Stimulated activated CD4-positive, alpha-beta T cell treated with anti-CD3 and anti-CD28 coated beads, Interleukin-4, amount 100 ng/mL, for 24 hours (primary cell): ENCODE data around the gene BPHL.
"Not testable (repeated sequence)": the region's sequence is repeated elsewhere in the genome, so short reads cannot be mapped to it uniquely, and the experiment has no call there.

ENCODE experiments used
- DNase-seq: peaks from one replicate; pipeline ENCODE4 v3.0.0-alpha.2; 2020

BPHL gene

GRCh38 chr6:3157131-3157933 lies 38.8 kb downstream of the BPHL start, which contains the start of gene TUBB2A:
TUBB2A (minus strand) TSS chr6:3157544; CDS start chr6:3157463, 81 bp downstream.
- peak; percentile 83 for DNase-seq

- peak; percentile 55 for DNase-seq
These were observed 41.6 kb downstream of the BPHL start for GRCh38 chr6:3159805-3160781.

GRCh38 chr6:3162067-3162497 lies 43.6 kb downstream of the BPHL start:
- no peak for DNase-seq

- peak; percentile 51 for DNase-seq
These were observed 44.2 kb downstream of the BPHL start for GRCh38 chr6:3162565-3163247.

GRCh38 chr6:3163248-3163594 lies 44.7 kb downstream of the BPHL start:
- no peak for DNase-seq

- no peak for DNase-seq
These were observed 45.9 kb downstream of the BPHL start for GRCh38 chr6:3164388-3164787.

- no peak for DNase-seq
These were observed 47.4 kb downstream of the BPHL start for GRCh38 chr6:3165631-3166534.

- DNase-seq: not testable (repeated sequence)
These were observed 48.2 kb downstream of the BPHL start for GRCh38 chr6:3166535-3167225.

GRCh38 chr6:3168046-3168445 lies 49.5 kb downstream of the BPHL start:
- not testable (repeated sequence) for DNase-seq

- DNase-seq: not testable (repeated sequence)
These were observed 52.2 kb downstream of the BPHL start for GRCh38 chr6:3170676-3171075.

GRCh38 chr6:3171313-3172175 lies 53.0 kb downstream of the BPHL start:
- DNase-seq: not testable (repeated sequence)

- DNase-seq: not testable (repeated sequence)
These were observed 54.3 kb downstream of the BPHL start for GRCh38 chr6:3172789-3173188.

GRCh38 chr6:3173636-3174089 lies 55.2 kb downstream of the BPHL start:
- DNase-seq: not testable (repeated sequence)

- no peak for DNase-seq
These were observed 57.3 kb downstream of the BPHL start for GRCh38 chr6:3175715-3176402.

GRCh38 chr6:3176562-3177355 lies 58.2 kb downstream of the BPHL start:
- peak; percentile 45 for DNase-seq

GRCh38 chr6:3178666-3179065 lies 60.2 kb downstream of the BPHL start:
- DNase-seq: not testable (repeated sequence)

- DNase-seq: not testable (repeated sequence)
These were observed 61.4 kb downstream of the BPHL start for GRCh38 chr6:3179945-3180344.

- DNase-seq: no peak
These were observed 62.6 kb downstream of the BPHL start for GRCh38 chr6:3181105-3181504.

GRCh38 chr6:3183066-3183465 lies 64.6 kb downstream of the BPHL start:
- DNase-seq: no peak
